Sigmoid colon (tissue), 3 donors: ENCODE results near the gene RAB6D.
"Not testable (repeated sequence)": the region's sequence is repeated elsewhere in the genome, so short reads cannot be mapped to it uniquely, and the experiment has no call there.

Source experiments
- CTCF ChIP-seq, 4 experiments: fragments of 450-650 bp in 3 of 4; fragments of 200-600 bp in 1 of 4; IDR thresholded peaks; one replicate each; pipeline ENCODE4 v1.5.1; 2016 to 2019; ENCODE audit warnings: antibody characterized with exemption in 4 of 4, mild to moderate bottlenecking in 3 of 4, moderate library complexity in 2 of 4
- POLR2A ChIP-seq, 2 donors: fragments of 450-650 bp; IDR thresholded peaks; one replicate each; pipeline ENCODE4 v1.6.1; 2016; ENCODE audit warnings: antibody characterized with exemption in 2 of 2, mild to moderate bottlenecking in 2 of 2, moderate library complexity in 2 of 2

DNA sequence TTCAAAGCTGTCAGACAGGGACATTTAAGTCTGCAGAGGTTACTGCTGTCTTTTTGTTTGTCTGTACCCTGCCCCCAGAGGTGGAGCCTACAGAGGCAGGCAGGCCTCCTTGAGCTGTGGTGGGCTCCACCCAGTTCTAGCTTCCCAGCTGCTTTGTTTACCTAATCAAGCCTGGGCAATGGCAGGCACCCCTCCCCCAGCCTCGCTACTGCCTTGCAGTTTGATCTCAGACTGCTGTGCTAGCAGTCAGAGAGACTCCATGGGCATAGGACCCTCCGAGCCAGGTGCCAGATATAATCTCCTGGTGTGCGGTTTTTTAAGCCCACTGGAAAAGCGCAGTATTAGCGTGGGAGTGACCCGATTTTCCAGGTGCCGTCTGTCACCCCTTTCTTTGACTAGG, 16.9 kb downstream of the RAB6D start:
- not testable (repeated sequence) for TF ChIP-seq CTCF, POLR2A (IDR thresholded peaks at IDR 0.05)
